NCI-H446 treated with DMSO at 0.1 percent for 48 hours (cell line): ENCODE results near the gene COL20A1.
"Not testable (repeated sequence)": the region's sequence is repeated elsewhere in the genome, so short reads cannot be mapped to it uniquely, and the experiment has no call there.

Experiments
- DNase-seq: peaks from one replicate; lab custom pipeline; 2025; lab: John Stamatoyannopoulos, UW

Gene COL20A1

GRCh38 chr20:63333241-63333836, 40.4 kb downstream of the COL20A1 start:
- DNase-seq: no peak

- DNase-seq: no peak
Measured at GRCh38 chr20:63334356-63334755, 41.4 kb downstream of the COL20A1 start.

DNA sequence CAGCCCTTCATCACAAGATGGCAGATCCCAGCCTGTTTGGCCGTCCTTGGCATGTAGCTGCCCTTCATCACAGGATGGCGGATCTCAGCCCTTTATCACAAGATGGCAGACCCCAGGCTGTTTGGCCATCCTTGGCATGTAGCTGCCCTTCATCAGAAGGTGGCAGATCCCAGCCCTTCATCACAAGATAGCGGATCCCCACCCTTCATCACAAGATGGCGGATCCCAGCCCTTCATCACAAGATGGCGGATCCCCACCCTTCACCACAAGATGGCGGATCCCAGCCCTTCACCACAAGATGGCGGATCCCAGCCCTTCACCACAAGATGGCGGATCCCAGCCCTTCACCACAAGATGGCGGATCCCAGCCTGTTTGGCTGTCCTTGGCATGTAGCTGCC, 42.1 kb downstream of the COL20A1 start:
- not testable (repeated sequence) for DNase-seq

GRCh38 chr20:63335711-63336110, 42.7 kb downstream of the COL20A1 start:
- no peak for DNase-seq

DNA sequence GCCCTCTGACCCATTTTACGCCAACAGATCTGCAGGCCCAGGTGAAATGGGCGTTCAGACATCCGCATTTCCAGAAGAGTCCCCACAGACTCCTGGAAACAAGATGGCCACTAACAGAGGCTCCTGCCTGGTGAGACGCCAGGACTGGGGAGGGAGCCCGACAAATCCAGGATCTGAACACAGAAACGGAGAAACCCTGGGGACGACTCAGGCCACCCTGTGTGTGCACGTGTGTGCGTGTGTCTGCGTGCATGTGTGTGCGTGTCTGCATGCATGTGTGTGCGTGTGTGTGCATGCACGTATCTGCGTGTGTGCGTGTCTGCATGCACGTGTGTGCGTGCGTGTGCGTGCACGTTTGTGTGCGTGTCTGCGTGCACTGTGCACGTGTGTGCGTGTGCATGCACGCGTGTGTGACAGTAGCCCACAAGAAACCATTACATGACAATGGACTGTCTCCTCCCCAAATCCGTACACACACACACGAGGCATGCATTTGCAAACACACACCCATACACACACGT, 43.3 kb downstream of the COL20A1 start:
- no peak for DNase-seq

GRCh38 chr20:63337786-63338420, 44.9 kb downstream of the COL20A1 start:
- no peak for DNase-seq

DNA sequence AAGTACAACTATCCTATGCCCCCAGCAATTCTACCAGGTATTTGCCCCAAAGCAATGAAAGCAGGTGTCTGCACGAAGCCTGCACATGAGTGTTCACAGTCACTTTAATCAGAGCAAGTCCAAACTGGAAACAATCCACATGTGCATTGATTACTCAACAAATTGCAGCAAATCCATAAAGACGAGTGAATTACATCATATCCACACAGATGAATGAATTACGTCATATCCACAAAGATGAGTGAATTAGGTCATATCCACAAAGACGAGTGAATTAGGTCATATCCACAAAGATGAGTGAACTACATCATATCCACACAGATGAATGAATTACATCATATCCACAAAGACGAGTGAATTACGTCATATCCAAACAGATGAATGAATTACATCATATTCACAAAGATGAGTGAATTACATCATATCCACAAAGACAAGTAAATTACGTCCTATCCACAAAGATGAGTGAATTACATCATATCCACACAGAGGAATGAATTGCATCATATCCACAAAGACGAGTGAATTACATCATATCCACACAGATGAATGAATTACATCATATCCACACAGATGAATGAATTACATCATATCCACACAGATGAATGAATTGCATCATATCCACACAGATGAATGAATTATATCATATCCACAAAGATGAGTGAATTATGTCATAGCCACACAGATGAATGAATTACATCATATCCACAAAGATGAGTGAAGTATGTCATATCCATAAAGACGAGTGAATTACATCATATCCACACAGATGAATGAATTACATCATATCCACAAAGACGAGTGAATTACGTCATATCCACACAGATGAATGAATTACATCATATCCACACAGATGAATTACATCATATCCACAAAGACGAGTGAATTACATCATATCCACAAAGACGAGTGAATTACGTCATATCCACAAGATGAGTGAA, 46.4 kb downstream of the COL20A1 start:
- DNase-seq: not testable (repeated sequence)

DNA sequence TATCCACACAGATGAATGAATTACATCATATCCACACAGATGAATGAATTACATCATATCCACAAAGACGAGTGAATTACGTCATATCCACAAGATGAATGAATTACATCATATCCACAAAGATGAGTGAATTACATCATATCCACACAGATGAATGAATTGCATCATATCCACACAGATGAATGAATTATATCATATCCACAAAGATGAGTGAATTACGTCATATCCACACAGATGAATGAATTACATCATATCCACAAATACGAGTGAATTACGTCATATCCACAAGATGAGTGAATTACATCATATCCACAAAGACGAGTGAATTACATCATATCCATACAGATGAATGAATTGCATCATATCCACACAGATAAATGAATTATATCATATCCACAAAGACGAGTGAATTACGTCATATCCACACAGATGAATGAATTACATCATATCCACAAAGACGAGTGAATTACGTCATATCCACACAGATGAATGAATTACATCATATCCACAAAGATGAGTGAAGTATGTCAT, 47.2 kb downstream of the COL20A1 start:
- DNase-seq: not testable (repeated sequence)

DNA sequence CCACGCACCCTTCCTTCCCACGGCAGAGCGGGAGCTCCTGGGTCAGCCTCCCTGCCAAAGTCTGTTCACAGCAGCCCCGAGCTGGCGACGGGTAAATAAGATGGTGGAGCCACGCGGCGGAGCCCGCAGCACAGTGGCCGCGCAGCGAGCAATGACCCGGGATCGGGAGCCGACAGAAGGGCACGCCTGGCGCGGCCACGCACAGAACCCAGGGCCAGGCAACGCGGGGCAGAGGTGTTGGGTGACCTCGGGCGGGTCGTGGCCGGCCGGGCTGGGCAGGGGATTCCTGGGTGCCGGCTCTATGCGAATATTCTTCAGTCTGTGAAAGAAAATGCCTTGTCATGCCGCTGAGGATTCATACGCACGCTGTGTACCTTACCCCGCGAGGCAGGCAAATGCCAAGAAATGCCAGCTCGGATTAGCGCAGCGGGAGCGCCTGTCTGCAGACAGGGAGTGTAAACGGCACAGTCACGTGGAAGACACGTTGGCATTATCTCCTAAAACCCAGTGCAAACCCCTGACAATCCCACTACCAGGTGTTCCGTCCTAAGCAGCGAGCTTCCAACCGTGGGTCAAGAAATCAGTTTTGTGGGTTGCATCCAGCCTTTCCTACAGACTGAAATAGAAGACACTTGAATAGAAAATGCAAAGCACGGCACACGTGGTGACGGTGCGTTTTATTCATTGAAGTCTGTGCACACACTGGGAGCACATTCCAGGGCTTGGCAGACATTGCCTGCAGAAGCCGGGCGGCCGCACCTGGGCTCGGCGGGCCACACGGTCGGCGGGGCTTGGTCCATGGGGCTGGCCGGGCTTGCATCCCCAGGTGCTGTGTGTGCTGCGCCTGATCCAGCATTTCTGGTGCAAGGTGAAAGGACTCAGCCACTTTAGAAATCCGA, 49.8 kb downstream of the COL20A1 start:
- DNase-seq: no peak

DNA sequence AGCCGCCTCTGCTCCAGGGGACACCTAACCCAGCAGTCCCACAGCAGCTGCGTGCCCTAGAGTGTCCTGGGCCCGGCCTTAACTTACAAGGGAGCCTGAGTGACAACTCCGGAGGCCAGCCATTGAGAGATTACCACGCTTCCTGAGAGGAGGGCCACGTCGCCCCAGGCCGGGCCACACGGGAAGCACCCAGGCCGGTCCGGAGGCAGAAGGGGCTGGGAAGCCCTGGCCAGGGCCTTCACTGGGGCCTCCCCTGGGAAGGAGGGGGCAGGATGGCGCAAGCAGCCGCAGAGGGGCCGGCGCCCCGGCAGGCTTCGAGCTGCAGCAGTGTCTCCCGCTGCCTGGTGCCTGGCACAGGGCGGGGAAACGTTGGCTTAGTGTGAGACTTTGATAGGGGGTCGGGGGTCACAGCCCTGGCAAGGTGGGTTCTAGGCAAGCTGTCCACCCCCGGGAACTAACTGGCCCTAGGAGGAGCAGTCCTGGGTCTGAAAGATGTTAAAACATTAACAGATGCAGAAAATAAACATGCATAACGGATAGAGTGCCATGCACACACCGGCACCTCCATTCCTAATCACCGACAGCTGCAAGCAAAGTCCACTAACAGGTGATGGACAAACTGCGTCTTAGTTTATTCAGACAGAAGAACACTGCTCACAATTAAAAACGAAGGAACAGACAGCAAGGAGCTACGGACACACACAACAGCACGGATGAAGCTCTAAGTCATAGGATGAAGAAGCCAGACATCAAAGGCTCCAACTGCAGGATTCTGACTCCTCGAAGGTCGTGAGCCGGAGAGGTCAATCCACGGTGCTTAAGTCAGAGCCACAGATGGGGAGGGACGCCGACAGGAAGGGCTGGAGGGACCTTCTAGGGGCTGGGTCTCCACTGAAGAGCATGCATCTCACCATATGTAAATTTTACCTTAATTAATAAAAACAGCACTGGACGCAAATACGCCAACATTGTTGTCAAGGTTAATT, 50.8 kb downstream of the COL20A1 start:
- no peak for DNase-seq

DNA sequence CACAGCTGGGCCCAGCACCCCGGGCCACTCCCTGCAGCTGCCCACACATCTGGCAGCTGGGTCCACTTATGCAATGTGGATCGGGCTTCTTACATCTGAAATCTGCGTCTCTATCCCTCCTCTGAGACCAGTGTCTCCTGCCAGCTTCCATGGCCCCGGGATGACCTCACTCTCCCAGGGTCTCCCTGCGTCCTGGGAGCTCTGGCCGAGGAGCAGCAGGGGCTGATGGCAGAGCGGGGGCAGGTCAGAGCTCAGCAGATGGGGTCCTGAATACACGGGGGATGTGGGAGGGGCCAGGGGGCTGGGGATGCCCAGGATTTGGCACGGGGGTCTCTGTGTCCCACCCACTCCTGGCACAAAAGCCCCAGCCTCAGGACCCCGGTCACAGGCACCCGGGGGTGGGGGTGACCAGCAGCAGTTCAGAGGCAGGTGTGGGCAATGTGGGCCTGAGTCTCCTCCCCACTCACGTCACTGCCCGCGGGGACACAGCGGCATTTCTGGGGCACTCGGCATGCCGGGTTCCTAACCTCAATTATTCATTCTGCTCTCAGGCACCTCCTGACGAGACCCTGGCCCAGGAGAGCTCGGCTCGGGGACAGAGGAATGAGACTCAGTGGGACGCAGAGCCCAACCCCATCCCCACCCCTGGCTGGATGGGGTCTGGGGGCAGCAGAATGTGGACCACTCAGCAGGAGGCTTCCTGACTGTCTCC, 51.8 kb downstream of the COL20A1 start:
- DNase-seq: no peak

GRCh38 chr20:63345328-63346100, 52.5 kb downstream of the COL20A1 start:
- DNase-seq: no peak

- DNase-seq: no peak
Measured at GRCh38 chr20:63346131-63347080, 53.4 kb downstream of the COL20A1 start.

GRCh38 chr20:63347081-63347741, 54.2 kb downstream of the COL20A1 start:
- no peak for DNase-seq

DNA sequence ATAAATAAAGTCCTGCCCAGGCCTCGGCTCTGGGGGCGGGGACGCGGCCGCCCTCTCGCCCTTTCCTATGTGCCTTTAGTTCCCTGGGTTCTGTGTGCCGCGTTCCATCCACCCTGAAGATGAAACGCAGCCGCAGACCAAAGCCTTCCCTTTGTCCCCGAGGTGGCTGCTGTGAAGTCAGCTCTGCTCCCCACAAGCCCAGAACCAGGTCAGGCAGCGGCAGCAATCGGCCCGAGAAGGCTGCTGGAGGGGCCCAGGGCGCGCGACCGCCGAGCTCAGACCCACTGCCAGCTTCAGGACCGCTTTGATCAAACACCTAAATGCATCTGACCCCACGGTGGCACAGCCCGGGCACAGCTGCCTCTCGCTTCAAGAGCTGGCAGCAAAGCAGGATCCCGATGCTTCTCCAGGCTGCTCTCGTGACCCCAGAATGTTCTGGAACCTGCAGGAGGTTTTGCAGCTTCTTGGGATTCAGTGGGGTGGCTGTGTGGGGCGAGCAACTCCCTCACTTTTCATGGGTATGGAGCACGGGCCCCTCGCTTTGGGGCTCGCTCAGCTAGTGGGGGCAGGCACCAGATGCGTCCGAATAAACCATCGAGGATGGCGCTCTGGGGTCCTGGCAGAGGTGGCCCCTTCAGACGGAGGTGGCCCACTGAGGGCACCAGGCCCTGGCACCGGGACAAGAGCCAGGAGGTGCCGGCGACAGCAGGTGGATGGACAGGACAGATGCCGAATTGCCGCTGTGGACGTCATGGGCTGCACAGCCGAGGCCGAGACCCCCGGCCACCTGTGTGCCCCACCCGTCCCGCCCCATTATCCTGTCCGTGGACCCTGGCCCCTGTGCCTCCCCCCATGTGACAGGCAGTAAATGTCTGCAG, 55.2 kb downstream of the COL20A1 start:
- no peak for DNase-seq
